DND-41 (cell line): ENCODE measurements around the gene CCDC174.

Experiments
- EZH2 ChIP-seq: IDR thresholded peaks from 3 replicates; pipeline ENCODE4 v1.6.1; 2012; ENCODE audit warnings: borderline replicate concordance, low read depth, mild to moderate bottlenecking, moderate library complexity, low read length, inconsistent platforms; ENCODE audit not compliant: severe bottlenecking
- TF ChIP-seq, protein P1 (sequence below): IDR thresholded peaks from 2 replicates; pipeline ENCODE4 v1.5.1; 2012; ENCODE audit warnings: borderline replicate concordance, low read length, moderate library complexity, mild to moderate bottlenecking; ENCODE audit not compliant: poor library complexity, severe bottlenecking; ENCODE audit errors: extremely low read depth

DNA sequence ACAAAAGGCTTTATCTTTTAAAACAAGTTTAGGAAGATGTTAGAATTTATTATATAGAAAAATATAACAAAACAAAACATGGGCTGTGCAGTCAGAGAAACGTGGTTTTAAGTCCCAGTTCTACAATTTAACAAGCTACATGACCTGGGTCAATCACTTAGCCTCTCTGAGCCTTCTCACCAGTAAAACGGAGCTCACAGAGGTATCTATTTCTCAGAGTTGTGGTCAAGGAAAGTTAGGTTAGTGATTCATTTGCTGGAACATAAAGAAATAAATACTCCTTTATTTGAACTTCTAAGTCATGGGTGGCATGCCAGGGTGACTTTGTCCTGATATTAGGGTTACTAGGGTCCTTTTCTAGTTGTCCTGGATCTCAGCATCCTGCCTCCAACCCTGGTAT, 10.8 kb upstream of the CCDC174 start:
- TF ChIP-seq, protein P1, sequence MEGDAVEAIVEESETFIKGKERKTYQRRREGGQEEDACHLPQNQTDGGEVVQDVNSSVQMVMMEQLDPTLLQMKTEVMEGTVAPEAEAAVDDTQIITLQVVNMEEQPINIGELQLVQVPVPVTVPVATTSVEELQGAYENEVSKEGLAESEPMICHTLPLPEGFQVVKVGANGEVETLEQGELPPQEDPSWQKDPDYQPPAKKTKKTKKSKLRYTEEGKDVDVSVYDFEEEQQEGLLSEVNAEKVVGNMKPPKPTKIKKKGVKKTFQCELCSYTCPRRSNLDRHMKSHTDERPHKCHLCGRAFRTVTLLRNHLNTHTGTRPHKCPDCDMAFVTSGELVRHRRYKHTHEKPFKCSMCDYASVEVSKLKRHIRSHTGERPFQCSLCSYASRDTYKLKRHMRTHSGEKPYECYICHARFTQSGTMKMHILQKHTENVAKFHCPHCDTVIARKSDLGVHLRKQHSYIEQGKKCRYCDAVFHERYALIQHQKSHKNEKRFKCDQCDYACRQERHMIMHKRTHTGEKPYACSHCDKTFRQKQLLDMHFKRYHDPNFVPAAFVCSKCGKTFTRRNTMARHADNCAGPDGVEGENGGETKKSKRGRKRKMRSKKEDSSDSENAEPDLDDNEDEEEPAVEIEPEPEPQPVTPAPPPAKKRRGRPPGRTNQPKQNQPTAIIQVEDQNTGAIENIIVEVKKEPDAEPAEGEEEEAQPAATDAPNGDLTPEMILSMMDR, result no peak
- no peak for TF ChIP-seq EZH2
